Progenitor cell of endocrine pancreas (in vitro differentiated cells): ENCODE data around the gene DPP7. TPM values are rescaled to one million over a fixed set of nuclear protein-coding genes. Genes with fewer than 3 reads are reported as not detected.

Experiments used
- DNase-seq: peaks from one replicate; pipeline ENCODE4 v3.0.0; 2021; ENCODE audit warnings: low spot score; ENCODE audit not compliant: unreplicated experiment
- H3K27ac Mint-ChIP-seq: 2 replicates; pipeline ENCODE4 v1.8.0; 2021; ENCODE audit warnings: mild to moderate bottlenecking, moderate library complexity, mixed read lengths
- H3K27me3 Mint-ChIP-seq: 2 replicates; pipeline ENCODE4 v1.8.0; 2021; ENCODE audit warnings: mixed read lengths
- H3K36me3 Mint-ChIP-seq: 2 replicates; pipeline ENCODE4 v1.8.0; 2022; ENCODE audit warnings: mixed read lengths; ENCODE audit not compliant: insufficient read depth
- H3K4me1 Mint-ChIP-seq: 2 replicates; pipeline ENCODE4 v1.8.0; 2021; ENCODE audit warnings: low read depth, mixed read lengths
- H3K4me3 Mint-ChIP-seq: 2 replicates; pipeline ENCODE4 v1.8.0; 2021; ENCODE audit warnings: low read depth, mild to moderate bottlenecking, moderate library complexity, mixed read lengths
- H3K9me3 Mint-ChIP-seq: 2 replicates; pipeline ENCODE4 v1.8.0; 2021; ENCODE audit warnings: low read depth, mixed read lengths
- CTCF ChIP-seq: fragments of 200-600 bp; sonication (generic); IDR thresholded peaks from one replicate; pipeline ENCODE4 v1.5.0; 2021; ENCODE audit warnings: antibody characterized with exemption, mild to moderate bottlenecking; ENCODE audit not compliant: unreplicated experiment
- total RNA-seq: library from RNA; stranded (reverse); gene quantifications from 2 replicates; pipeline ENCODE4 v1.2.1, GENCODE V29; 2021

DPP7 gene
- total RNA-seq, 1 donor from 2014 or later = 39.2 TPM

- peaks cover 11% of the 10 kb centered on the region for H3K4me1 Mint-ChIP-seq
Measured at GRCh38 chr9:137085920-137086530, 28.5 kb downstream of the DPP7 start.

GRCh38 chr9:137084526-137084925 is 30.0 kb downstream of the DPP7 start:
- no peak overlapping the region for H3K4me3 Mint-ChIP-seq
- peaks cover 11% of the 10 kb centered on the region for H3K4me1 Mint-ChIP-seq
- H3K36me3 Mint-ChIP-seq = no peaks in the 10 kb centered on the region
- TF ChIP-seq CTCF = no peak
- no peaks in the 10 kb centered on the region for H3K9me3 Mint-ChIP-seq
- H3K27me3 Mint-ChIP-seq = peaks cover 28% of the 10 kb centered on the region
- no peak overlapping the region for H3K27ac Mint-ChIP-seq
- DNase-seq = no peak

More at GRCh38 chr9:137085920-137086530, 28.5 kb downstream of the DPP7 start:
- Mint-ChIP-seq H3K27me3 (peaks cover 21% of the 10 kb centered on the region), H3K27ac (no peak overlapping the region), H3K4me3 (peak overlapping the region; percentile 75), H3K36me3 (no peaks in the 10 kb centered on the region), H3K9me3 (no peaks in the 10 kb centered on the region)
- TF ChIP-seq CTCF = no peak
- DNase-seq = no peak

GRCh38 chr9:137083394-137084004 is 31.0 kb downstream of the DPP7 start:
- no peaks in the 10 kb centered on the region for H3K9me3 Mint-ChIP-seq
- no peak overlapping the region for H3K4me3 Mint-ChIP-seq
- peaks cover 11% of the 10 kb centered on the region for H3K4me1 Mint-ChIP-seq
- no peak for DNase-seq
- TF ChIP-seq CTCF = no peak
- no peaks in the 10 kb centered on the region for H3K36me3 Mint-ChIP-seq
- peaks cover 36% of the 10 kb centered on the region for H3K27me3 Mint-ChIP-seq
- H3K27ac Mint-ChIP-seq = no peak overlapping the region

GRCh38 chr9:137082925-137083290 is 31.6 kb downstream of the DPP7 start:
- Mint-ChIP-seq H3K4me3 (no peak overlapping the region), H3K9me3 (no peaks in the 10 kb centered on the region), H3K27me3 (peaks cover 39% of the 10 kb centered on the region), H3K36me3 (no peaks in the 10 kb centered on the region), H3K27ac (no peak overlapping the region), H3K4me1 (peaks cover 8% of the 10 kb centered on the region)
- no peak for DNase-seq
- TF ChIP-seq CTCF = no peak

GRCh38 chr9:137082222-137082924 is 32.2 kb downstream of the DPP7 start:
- H3K4me3 Mint-ChIP-seq = no peak overlapping the region
- no peaks in the 10 kb centered on the region for H3K36me3 Mint-ChIP-seq
- no peak overlapping the region for H3K27ac Mint-ChIP-seq
- no peak for DNase-seq
- H3K27me3 Mint-ChIP-seq = peaks cover 39% of the 10 kb centered on the region
- TF ChIP-seq CTCF = no peak
- peaks cover 3% of the 10 kb centered on the region for H3K4me1 Mint-ChIP-seq
- H3K9me3 Mint-ChIP-seq = no peaks in the 10 kb centered on the region
